Panc1 (cell line): ENCODE results near the gene CPA5. TPM values are rescaled to one million over a fixed set of nuclear protein-coding genes. Genes with fewer than 3 reads are reported as not detected.

Source experiments
- ATAC-seq: fragments of 200-7000 bp; cut with Tn5 transposase; 2 replicates; pipeline ENCODE4 v1.9.1; 2020; ENCODE audit warnings: mild to moderate bottlenecking, moderate library complexity
- BruUV-seq: library from RNA; stranded (reverse); fragments of 400-500 nt; replicated peaks from 2 replicates; lab custom pipeline; 2021; lab: Mats Ljungman, UMichigan
- CTCF ChIA-PET: fragments of 300-600 bp; sonication (Branson Sonifier 250); formaldehyde crosslinking; loops from one replicate; lab custom pipeline; 2022; ENCODE audit warnings: antibody characterized with exemption; lab: Charles Lee
- POLR2A ChIA-PET: fragments of 300-600 bp; sonication (Branson Sonifier 250); formaldehyde crosslinking; loops from one replicate; lab custom pipeline; 2022; ENCODE audit warnings: antibody characterized with exemption; lab: Charles Lee
- DNase-seq: peaks from one replicate; pipeline ENCODE4 v3.0.0-alpha.2; 2010; ENCODE audit warnings: low read depth, low spot score
- H3K27ac ChIP-seq: 2 replicates; pipeline ENCODE4 v1.5.1; 2011; ENCODE audit warnings: mild to moderate bottlenecking, low read length, inconsistent platforms
- H3K27me3 ChIP-seq: fragments of 200-500 bp; sonication (Bioruptor generic); 2 replicates; pipeline ENCODE4 v1.6.0; 2014; ENCODE audit warnings: low read length, inconsistent platforms; ENCODE audit not compliant: control insufficient read depth, insufficient read depth
- H3K36me3 ChIP-seq: fragments of 200-500 bp; sonication (Bioruptor generic); 2 replicates; pipeline ENCODE4 v1.5.1; 2014; ENCODE audit warnings: inconsistent platforms, mild to moderate bottlenecking, low read length, moderate library complexity; ENCODE audit not compliant: control insufficient read depth, insufficient read depth
- H3K4me1 ChIP-seq: 2 replicates; pipeline ENCODE4 v1.5.1; 2011; ENCODE audit warnings: inconsistent platforms, mild to moderate bottlenecking, low read length, moderate library complexity; ENCODE audit not compliant: control insufficient read depth, insufficient read depth
- H3K4me3 ChIP-seq, 2 experiments: 2 replicates each; pipeline ENCODE4 v1.5.1; 2011 to 2012; ENCODE audit warnings: low read depth in 2 of 2, low read length in 2 of 2, mild to moderate bottlenecking in 2 of 2, inconsistent platforms in 1 of 2, moderate library complexity in 1 of 2
- H3K9me3 ChIP-seq: fragments of 200-500 bp; sonication (Bioruptor generic); 2 replicates; pipeline ENCODE4 v1.5.1; 2014; ENCODE audit warnings: low read depth, mild to moderate bottlenecking, inconsistent platforms, low read length, moderate library complexity; ENCODE audit not compliant: control insufficient read depth, insufficient read depth
- CTCF ChIP-seq: fragments of 450-650 bp; IDR thresholded peaks from 2 replicates; pipeline ENCODE4 v1.5.1; 2017; ENCODE audit warnings: mild to moderate bottlenecking
- POLR2AphosphoS5 ChIP-seq: IDR thresholded peaks from 2 replicates; pipeline ENCODE4 v1.6.1; 2012; ENCODE audit warnings: mild to moderate bottlenecking, low read depth, low read length, moderate library complexity
- SIN3A ChIP-seq: IDR thresholded peaks from 2 replicates; pipeline ENCODE4 v1.6.1; 2012; ENCODE audit warnings: low read depth, mild to moderate bottlenecking, low read length, moderate library complexity, borderline replicate concordance; ENCODE audit not compliant: insufficient read depth
- TCF7L2 ChIP-seq: IDR thresholded peaks from 2 replicates; pipeline ENCODE4 v1.6.1; 2011; ENCODE audit warnings: mild to moderate bottlenecking, low read depth, low read length, inconsistent platforms
- in situ Hi-C: cut with HindIII; loops from 2 replicates; pipeline ENCODE4 v1.10.0; 2016; ENCODE audit warnings: low sequenced_read_pairs, low pct_unique_long_range_greater_than_20kb
- intact Hi-C: fragments of 100-400 bp; cut with micrococcal nuclease; formaldehyde crosslinking; loops from one replicate; pipeline ENCODE4 v1.10.0; 2022; ENCODE audit not compliant: unreplicated experiment
- total RNA-seq: library from RNA; stranded (reverse); gene quantifications from one replicate; pipeline ENCODE4 v1.2.1, GENCODE V29; 2021; ENCODE audit not compliant: unreplicated experiment
- TF ChIP-seq, protein P1 (sequence below), 2 experiments: IDR thresholded peaks; 2 replicates each; pipeline ENCODE4 v1.6.1; 2011 to 2012; ENCODE audit warnings: low read depth in 2 of 2, control low read depth in 1 of 2, low read length in 1 of 2, mild to moderate bottlenecking in 1 of 2, moderate library complexity in 1 of 2; ENCODE audit not compliant: insufficient read depth in 1 of 2

The CPA5 gene
- total RNA-seq, 1 experiment from 2014 or later, result not detected

- in situ Hi-C loops, result no loop called here
These were observed 48.5 kb downstream of the CPA5 start for GRCh38 chr7:130393101-130393561.

GRCh38 chr7:130393841-130394411 lies 49.3 kb downstream of the CPA5 start:
- DNase-seq (no peak), ATAC-seq (no peak)
- Histone ChIP-seq H3K27me3 (no peaks in the 10 kb centered on the region), H3K4me3 (no peak overlapping the region), H3K27ac (no peak overlapping the region), H3K9me3 (no peaks in the 10 kb centered on the region), H3K36me3 (no peaks in the 10 kb centered on the region), H3K4me1 (no peaks in the 10 kb centered on the region)
- no peak for TF ChIP-seq POLR2AphosphoS5
- no peak for TF ChIP-seq CTCF
- no peak for TF ChIP-seq TCF7L2
- TF ChIP-seq, protein P1, sequence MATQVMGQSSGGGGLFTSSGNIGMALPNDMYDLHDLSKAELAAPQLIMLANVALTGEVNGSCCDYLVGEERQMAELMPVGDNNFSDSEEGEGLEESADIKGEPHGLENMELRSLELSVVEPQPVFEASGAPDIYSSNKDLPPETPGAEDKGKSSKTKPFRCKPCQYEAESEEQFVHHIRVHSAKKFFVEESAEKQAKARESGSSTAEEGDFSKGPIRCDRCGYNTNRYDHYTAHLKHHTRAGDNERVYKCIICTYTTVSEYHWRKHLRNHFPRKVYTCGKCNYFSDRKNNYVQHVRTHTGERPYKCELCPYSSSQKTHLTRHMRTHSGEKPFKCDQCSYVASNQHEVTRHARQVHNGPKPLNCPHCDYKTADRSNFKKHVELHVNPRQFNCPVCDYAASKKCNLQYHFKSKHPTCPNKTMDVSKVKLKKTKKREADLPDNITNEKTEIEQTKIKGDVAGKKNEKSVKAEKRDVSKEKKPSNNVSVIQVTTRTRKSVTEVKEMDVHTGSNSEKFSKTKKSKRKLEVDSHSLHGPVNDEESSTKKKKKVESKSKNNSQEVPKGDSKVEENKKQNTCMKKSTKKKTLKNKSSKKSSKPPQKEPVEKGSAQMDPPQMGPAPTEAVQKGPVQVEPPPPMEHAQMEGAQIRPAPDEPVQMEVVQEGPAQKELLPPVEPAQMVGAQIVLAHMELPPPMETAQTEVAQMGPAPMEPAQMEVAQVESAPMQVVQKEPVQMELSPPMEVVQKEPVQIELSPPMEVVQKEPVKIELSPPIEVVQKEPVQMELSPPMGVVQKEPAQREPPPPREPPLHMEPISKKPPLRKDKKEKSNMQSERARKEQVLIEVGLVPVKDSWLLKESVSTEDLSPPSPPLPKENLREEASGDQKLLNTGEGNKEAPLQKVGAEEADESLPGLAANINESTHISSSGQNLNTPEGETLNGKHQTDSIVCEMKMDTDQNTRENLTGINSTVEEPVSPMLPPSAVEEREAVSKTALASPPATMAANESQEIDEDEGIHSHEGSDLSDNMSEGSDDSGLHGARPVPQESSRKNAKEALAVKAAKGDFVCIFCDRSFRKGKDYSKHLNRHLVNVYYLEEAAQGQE (IDR thresholded peaks at IDR 0.05; ENCODE audit: insufficient read depth in 1 of 2, low read depth in 2 of 2, low read length in 1 of 2), result no peak
- no peak for TF ChIP-seq SIN3A
- intact Hi-C loops, result no loop called here
- in situ Hi-C loops, result no loop called here
- BruUV-seq, result no TSS peak
- ChIA-PET POLR2A (no interaction called here), CTCF (no interaction called here)

More at GRCh38 chr7:130393101-130393561, 48.5 kb downstream of the CPA5 start:
- Histone ChIP-seq H3K4me1 (no peaks in the 10 kb centered on the region), H3K27me3 (no peaks in the 10 kb centered on the region), H3K27ac (no peak overlapping the region), H3K9me3 (no peaks in the 10 kb centered on the region), H3K36me3 (no peaks in the 10 kb centered on the region), H3K4me3 (no peak overlapping the region)
- BruUV-seq, result no TSS peak
- TF ChIP-seq, protein P1 (IDR thresholded peaks at IDR 0.05; ENCODE audit: insufficient read depth in 1 of 2, low read depth in 2 of 2, low read length in 1 of 2), result no peak
- TF ChIP-seq POLR2AphosphoS5 (no peak), TCF7L2 (no peak), SIN3A (no peak), CTCF (no peak)
- DNase-seq, result no peak
- no peak for ATAC-seq
- intact Hi-C loops, result no loop called here
- CTCF ChIA-PET, result no interaction called here
- POLR2A ChIA-PET, result no interaction called here
